ENCODE data around the gene CCNG2.

DNA sequence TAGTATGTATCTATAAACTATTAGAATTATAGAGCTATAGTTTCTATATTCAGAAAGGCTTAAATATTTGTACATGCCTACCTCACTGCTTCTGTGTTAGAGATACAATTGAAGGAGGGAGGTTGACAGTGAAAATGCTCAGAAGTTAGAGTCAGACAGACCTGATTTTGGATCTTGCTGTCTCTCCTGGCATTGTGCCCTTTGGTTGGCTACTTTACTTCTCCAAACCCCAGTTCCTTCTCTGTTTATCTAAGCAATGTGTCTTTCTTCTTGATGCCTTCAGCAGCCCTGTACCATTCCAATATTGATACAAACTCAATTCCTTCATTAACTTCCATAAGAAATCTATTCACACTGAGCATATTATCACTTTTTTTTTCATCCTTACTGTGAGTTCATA lies 28.7 kb downstream of the CCNG2 start:
- TF ChIP-seq, protein P1, sequence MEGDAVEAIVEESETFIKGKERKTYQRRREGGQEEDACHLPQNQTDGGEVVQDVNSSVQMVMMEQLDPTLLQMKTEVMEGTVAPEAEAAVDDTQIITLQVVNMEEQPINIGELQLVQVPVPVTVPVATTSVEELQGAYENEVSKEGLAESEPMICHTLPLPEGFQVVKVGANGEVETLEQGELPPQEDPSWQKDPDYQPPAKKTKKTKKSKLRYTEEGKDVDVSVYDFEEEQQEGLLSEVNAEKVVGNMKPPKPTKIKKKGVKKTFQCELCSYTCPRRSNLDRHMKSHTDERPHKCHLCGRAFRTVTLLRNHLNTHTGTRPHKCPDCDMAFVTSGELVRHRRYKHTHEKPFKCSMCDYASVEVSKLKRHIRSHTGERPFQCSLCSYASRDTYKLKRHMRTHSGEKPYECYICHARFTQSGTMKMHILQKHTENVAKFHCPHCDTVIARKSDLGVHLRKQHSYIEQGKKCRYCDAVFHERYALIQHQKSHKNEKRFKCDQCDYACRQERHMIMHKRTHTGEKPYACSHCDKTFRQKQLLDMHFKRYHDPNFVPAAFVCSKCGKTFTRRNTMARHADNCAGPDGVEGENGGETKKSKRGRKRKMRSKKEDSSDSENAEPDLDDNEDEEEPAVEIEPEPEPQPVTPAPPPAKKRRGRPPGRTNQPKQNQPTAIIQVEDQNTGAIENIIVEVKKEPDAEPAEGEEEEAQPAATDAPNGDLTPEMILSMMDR (IDR thresholded peaks at IDR 0.05), result no peak
- no peak for TF ChIP-seq ZFX (IDR thresholded peaks at IDR 0.05; ENCODE audit: borderline replicate concordance)

Data from 22Rv1 (cell line).